Activated CD8-positive, alpha-beta memory T cell treated with anti-CD3 and anti-CD28 coated beads, Interleukin-2, amount 50 U/mL, for 24 hours (primary cell): ENCODE results near the gene ADGRG2.

Source experiments
- DNase-seq: peaks from one replicate; pipeline ENCODE4 v3.0.0-alpha.2; 2020; ENCODE audit errors: extremely low read depth

ADGRG2 gene, protein sequence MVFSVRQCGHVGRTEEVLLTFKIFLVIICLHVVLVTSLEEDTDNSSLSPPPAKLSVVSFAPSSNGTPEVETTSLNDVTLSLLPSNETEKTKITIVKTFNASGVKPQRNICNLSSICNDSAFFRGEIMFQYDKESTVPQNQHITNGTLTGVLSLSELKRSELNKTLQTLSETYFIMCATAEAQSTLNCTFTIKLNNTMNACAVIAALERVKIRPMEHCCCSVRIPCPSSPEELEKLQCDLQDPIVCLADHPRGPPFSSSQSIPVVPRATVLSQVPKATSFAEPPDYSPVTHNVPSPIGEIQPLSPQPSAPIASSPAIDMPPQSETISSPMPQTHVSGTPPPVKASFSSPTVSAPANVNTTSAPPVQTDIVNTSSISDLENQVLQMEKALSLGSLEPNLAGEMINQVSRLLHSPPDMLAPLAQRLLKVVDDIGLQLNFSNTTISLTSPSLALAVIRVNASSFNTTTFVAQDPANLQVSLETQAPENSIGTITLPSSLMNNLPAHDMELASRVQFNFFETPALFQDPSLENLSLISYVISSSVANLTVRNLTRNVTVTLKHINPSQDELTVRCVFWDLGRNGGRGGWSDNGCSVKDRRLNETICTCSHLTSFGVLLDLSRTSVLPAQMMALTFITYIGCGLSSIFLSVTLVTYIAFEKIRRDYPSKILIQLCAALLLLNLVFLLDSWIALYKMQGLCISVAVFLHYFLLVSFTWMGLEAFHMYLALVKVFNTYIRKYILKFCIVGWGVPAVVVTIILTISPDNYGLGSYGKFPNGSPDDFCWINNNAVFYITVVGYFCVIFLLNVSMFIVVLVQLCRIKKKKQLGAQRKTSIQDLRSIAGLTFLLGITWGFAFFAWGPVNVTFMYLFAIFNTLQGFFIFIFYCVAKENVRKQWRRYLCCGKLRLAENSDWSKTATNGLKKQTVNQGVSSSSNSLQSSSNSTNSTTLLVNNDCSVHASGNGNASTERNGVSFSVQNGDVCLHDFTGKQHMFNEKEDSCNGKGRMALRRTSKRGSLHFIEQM

DNA sequence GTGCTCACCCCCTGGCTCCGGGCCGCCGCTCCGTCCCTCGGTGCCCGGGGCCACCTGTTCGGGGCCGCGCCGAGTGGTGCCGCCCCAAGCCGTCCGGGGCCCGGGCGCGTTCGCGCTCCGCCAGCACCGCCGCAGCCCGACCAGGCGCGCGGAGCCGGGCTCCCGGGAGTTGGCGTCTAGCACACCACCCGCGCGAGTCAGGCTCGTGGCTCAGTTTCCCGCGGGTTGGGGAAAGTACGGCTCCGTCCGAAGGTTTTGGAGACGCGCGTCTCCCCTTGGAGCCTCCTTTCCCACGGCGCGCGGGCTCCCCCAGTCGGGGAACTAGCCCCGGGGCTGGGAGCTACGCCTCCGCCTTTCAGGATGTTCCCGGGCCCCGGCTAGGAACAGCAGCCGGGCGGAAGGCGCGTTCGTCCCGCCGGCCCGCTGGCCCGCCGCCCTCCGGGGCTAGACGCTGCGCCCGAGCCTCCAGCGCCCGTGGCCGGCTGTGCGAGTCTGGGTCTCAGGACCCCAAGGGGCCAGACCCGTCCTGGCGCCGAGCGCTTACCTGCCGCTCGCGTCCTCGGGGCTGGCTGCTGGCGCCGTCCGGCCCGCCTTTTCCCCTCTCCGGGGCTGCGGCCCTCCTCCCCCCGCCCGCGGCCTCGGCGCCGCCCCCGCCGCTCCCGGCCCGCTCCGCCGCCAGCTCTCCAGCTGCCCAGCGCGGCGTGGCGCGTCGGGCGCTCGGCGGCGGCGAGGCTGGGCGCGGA lies at the start of gene ADGRG2:
ADGRG2 (minus strand) TSS at position 571 of the 743 bp plus-strand sequence. CDS start 53,634 bp downstream, outside the sequence.
- no peak for DNase-seq

DNA sequence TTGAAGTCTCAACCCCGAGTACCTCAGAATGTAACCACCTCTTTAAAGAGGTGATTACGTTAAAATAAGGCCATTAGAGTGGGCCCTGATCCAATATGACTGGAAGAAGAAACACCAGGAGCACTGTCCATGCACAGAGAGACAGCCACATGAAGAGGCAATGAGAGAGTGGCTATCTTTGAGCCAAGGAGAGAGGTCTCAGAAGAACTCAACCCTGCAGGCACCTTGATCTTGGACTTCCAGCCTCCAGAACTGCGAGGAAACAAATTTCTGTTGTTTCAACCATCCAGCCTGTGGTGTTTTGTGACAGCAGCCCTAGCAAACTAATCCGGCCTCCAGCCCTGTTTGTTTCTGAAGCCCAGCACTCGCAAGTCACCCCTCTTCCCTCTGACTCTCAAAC lies 46.3 kb upstream of the ADGRG2 start:
- no peak for DNase-seq

DNA sequence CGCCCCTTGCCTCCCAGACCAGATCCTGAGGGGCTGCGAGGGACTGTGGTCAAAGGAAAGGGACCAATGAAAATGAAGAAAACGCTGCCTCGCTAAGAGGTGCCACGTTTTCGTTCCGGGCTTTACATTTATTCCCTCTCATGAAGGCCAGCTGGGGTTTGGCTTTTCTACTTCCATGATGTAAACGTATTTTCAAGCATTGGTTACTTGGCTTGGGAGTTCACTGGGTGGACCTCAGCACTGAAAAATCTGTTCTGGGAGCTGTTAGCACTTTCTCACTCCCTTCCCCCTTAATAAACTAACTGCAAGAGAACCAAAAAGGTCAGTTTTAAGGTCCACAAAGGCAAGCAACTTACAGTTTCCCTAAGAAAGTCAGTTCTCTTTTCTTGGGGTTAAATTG lies 40.6 kb upstream of the ADGRG2 start:
- DNase-seq = no peak

DNA sequence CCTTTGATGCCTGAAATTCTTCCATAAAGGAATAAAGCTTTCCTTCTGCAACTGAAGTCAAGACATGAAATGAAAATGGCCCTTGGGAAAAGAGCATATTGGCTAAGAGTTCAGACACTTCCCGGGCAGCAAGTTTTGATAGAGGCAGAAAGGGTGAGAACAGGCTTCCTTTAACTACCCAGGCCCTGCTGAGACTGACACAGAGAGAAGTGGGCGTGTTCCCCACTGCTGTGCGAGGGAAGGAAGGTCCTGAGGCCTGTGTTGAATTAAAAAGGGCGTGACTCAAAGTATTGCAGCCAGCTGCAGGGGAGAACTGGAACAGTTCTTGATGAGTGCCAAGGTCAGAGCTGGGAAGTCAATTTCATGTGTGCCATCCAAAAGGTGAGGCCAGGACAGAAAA lies 33.9 kb upstream of the ADGRG2 start:
- DNase-seq = no peak

DNA sequence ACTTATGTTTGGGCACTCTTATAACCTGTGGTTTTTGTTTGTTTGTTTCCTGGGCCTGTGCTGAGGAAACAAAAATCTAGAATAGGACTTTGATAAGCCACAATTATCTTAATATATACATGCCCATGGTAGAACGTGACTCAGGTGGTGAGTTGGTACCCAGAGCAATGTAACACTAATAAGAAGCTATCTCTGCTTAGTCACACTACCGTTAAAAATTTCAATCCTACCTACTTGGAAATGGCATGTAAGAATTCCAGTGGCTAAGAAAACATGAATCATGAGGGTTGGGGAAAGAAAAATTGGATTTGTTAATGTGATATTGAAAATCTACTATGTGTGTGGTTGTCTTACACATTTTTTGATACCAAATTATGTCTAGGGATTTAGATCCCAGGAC lies 30.5 kb upstream of the ADGRG2 start:
- DNase-seq = no peak

DNA sequence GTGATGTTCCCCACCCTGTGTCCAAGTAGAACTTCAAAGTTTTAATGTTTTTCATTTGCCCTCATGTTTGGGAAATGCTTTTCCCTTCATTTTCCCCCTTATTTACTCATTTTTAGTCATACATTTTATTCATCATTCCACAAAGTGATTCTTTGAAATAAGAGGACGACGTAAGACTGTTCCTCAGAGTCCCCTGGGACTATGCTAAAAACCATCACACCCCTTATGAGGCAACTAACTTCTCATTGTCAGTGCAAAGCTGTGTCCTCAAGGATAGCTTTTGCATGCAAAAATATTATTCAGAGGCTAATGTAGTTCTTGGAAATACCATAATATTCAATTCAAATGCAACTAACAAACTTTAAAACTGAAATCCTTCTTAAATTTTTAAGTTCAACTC lies 14.8 kb upstream of the ADGRG2 start:
- no peak for DNase-seq

DNA sequence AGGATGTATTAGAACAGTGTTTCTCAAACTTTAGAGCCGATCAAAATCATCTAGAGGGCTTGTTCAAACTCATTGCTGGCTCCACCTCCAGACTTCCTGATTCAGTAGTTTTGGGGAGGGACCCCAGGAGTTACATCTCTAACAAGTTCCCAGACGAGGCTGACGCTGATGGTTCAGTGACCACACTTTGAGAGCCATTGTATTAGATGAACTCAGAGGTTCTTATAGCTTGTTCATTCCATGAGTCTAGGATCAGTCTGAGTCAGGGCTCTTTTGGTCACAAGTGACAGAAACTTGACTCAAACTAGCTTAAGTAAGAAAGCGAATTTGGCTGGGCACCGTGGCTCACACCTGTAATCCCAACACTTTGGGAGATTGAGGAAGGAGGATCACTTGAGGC lies 11.5 kb upstream of the ADGRG2 start:
- no peak for DNase-seq

DNA sequence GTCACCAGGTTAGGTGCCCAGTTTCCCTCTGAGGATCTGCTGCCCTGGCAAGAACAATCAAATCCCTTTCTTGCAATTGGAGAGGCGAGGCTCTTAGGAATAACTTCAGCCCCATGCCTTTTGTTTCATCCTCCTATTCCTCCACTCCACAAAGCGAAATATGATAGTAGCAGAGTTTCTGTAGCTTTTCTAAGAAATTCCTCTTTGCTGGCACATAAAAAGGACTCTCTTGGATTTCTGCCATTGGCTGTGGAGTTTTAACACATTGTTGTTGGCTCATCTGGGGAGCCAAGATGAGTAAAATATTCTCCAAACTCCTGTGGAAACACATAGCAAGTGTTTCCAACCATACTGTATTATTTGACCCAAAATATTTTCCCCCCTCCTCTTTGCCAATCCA lies 11.0 kb upstream of the ADGRG2 start:
- DNase-seq = no peak

DNA sequence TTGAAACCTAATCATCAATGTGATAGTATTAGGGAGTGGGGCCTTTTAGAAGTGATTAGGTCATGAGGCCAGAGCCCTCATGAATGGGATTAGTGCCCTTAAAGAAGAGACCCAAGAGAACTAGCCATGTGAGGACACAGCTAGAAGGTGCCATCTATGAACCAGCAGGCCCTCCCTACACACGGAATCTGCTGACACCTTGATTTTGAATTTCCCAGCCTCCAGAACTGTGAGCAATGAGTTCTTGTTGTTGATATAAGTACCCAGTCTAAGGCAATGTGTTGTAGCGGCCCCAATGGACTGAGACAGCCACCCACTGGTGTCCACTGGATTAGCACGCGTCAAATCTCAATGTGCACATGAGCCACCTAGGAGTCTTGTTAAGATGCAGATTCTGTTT lies 8.4 kb upstream of the ADGRG2 start:
- DNase-seq = no peak

DNA sequence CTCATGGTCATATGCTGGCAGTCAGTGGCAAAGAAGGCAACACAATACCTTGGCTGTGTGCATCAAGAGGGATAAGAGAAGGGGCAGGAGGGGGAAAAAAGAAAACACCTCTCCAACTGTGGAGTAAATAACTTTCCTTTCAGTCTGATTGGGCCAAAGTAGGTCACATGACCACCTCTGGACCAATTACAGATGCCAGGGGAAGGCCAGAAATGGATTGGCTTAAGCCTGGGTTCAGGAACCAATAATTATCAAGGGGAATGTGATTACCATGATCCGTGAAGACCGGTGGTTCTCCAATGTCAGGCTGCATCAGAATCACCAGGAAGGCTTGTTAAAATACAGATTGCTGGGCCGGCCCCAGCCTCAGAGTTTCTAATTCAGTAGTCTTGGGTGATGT lies 7.4 kb upstream of the ADGRG2 start:
- no peak for DNase-seq

DNA sequence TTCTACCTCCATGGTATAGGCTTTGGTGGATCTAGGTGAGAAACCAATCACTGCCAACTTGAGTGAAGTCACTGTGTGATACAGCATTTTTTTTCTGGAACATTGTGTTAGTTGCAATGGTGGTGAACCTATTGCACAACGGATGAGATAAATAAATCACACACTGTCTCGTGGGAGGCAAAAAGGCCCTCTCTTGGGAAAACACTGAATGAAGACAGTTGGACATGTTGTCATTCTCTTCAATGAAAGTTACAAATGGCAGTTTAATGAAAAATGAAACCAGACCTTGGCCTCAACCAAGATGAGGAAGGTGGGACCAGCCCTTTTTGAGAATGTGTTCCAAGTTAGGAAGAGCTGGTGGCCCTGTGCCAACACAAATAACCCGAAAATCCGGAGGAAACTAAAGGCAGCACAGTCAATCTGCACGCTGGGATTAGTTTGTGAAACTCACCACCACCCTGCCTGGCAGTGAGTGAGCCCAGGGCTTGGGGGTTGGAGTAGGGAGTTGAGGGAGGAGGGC lies 5.4 kb upstream of the ADGRG2 start:
- DNase-seq = no peak

DNA sequence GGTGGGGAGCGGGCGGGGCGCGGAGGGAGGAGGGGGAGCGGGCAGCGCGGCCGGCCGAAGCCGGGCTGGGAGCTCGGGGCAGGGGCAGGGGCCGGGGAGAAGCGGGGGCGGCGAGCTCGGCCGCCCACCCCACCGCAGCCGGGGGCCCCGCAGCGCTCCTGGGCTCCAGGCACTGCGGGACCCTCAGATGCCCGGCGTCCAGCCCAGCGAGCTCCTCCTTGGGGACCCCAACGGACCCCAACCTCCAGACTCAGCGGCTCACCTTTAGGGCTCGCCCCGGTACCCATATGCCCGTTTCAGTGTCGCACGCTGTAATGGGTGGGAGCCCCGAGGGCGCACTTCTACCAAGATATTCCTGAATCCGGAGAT lies 357 bp upstream of the ADGRG2 start:
- DNase-seq = no peak

DNA sequence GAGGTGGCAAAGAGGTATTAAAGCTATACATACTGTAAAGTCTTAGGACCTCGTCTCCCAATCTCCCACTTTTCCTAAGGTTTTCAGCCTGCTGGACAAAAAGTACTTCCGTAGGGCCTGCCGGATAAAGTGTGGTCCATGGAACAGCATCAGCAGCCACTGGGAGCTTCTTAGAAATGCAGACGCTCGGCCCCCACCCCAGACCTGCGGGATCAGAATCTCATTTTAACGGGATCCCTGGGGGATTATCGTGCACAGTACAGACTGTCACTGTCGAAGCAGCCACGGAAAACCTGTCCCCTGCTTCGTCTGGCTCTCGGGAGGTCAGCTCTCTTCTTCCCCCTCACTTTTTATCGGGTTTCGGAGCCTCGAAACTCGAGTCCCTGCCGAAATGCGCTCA lies 802 bp downstream of the ADGRG2 start:
- no peak for DNase-seq

DNA sequence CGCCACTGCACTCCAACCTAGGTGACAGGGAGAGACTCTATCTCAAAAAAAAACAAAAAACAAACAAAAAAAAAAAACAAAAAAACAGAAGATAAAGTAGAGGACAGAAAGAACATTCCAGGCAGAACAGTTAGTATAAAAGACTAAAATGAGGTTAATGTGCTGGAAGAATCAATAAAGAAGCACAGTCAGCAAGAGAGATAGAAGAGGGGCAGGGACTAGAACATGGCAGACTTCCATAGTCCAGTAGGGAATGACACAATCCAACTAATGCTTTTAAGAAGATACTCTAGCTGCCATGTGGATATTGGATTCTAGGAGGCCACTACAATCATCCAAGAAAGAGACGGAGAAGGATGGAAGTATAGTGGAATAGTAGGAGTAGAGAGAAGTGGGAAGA lies 11.6 kb downstream of the ADGRG2 start:
- no peak for DNase-seq

DNA sequence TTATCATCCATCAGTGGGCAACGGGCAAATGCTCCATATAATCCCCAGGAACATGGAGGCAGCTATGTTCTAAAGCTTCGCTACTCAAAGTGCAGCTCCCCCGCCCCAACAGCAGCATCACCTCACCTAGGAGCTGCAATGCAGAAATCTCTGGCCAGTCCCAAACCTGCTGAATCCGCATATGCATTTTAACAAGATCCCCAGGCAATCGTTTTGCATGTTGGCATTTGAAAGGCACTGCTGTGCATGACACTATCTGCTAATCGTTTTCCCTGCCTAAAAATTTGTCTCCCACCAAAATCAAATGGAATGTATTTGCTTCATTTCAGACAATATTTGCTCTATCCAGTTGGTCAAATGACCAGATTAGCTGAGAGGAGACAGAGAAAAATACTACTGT lies 15.2 kb downstream of the ADGRG2 start:
- no peak for DNase-seq

DNA sequence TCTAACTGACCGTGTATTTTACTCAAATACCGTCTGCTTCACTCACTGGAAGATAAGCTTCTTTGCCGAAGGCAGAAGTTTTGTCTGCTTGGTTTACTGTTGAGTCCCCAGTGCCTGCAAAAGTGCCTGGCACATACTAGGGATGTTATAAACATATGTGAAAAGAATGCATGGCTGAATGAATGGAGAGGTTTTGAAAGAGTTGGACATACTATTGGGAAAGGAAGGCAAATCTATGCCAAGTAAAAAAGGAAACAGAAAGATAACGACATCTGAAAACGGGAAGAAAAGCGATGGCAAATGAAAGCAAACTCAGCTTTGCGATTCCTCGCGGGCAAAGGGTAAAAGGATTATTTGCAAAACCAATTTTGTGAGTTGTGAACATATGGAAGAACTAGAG lies 21.7 kb downstream of the ADGRG2 start:
- DNase-seq = no peak

DNA sequence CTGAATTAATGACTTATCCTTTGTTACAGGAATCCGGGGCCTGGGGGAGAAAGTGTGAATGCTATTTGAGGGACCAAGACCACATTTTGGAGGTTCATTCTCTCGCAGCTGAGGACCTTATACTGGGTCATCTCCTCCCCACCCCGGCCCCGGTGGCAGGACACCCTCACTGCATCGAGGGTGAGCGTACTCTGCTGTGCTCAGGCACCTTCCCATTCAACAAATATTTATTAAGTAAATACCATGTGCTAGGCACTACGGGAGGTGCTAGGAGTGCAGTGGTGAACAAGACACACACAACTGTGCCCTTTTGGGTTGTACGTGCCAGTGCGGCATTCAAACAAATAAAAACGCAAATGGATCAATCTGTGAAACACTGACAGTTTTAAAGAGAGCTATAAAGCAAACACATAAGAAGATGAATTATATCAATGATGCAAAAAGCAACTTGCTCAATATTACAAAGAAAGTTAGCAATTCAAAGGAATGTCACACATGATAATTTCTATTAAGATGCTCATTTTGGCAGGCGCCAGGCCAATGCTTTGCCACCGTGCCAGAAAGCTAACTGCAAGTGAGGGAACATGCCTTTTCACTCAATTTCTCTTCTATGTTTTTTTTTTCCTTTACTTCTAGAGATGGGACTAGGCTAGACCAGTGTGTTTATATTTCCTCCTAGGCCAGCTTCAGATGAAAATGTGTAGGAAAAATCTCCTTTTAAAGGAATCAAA lies 24.6 kb downstream of the ADGRG2 start:
- no peak for DNase-seq

DNA sequence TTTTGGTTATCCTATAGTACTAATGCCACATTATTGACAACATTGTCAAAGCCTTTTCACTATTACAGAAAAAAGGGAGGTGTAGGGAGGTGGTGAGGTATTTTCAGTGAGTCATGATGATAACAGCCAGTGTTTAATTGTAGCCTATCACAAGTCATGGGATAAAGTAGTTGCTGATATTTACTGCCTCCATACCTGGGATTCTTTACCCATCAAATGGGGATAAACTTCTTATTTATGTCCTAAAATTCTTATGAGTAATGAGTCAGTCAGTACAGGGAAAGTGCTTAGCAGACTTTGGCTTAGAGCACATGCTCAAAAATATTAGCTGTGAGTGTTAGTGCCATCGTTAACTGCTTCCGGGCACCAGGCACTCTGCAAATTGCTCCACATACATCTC lies 25.7 kb downstream of the ADGRG2 start:
- DNase-seq = no peak

DNA sequence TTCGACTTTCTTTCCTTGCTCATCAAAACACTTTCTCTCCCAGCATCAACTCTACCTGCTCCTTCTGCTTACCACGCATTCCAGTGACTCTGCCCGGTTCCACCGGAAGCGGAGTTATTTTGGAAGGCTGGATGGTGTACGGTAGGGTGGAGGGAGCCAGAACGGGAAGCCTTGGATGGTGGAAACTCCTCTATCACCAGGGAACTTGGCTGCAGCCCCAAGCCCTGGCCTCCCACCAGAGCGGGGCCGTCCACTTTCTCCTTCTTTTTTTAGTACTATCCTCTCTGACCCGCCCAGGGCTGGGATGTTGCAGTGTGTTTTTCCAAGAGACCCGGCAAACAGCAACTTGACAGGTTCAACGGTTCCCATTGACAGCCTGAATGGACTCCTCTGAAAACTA lies 27.6 kb downstream of the ADGRG2 start:
- DNase-seq = no peak

DNA sequence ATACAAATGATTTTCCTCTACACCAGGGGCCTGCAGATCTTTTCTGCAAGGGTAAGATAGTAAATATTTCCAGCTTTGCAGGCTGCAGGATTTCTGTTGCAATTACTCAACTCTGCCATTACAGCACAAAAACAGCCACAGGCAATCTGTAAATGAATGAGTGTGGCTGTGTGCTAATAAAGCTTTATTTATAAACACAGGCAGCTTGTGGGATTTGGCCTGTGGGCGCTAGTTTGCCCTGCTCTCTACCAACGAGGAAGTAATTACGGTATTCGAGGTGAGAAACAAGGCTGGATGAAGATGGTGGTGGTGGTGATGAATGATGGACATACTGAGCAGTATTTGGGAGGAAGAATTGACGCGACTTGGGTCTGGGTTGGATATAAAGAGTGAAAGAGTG lies 30.7 kb downstream of the ADGRG2 start:
- DNase-seq = no peak

DNA sequence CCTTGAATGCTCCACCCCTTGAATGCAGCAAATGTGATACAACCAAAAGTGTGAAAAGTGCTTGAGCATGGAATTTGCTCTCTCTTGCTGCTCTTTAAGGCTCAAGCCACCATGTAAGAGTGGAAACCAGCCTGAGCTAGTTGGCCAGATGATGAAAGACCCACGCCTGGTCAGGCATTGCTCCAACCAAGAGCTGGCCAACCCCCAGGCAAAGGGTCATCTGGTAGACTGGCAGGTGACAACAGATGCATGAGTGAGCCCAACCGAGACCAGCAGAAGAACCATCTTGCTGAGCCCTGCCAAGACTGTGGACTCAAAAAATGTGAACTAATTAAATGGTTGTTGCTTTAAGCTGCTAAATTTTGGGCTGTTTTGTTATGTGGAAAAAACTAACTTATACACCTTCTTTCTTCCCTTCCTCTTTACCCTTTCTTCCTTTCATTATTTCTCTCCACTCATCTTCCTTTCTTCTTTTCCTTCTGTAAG lies 32.7 kb downstream of the ADGRG2 start:
- DNase-seq = no peak
